Measurements from ENCODE around the gene UFL1. TPM values are rescaled to one million over a fixed set of nuclear protein-coding genes. Genes with fewer than 3 reads are reported as not detected.
"Not testable (repeated sequence)": the region's sequence is repeated elsewhere in the genome, so short reads cannot be mapped to it uniquely, and the experiment has no call there.

The UFL1 gene
- total RNA-seq (2014; rRNA removed; shearing (Covaris generic)) = 8.8 and 13.9 TPM in 2 replicates

GRCh38 chr6:96521644-96522464, at the start of gene UFL1:
Gene UFL1 (plus strand): TSS chr6:96521806. CDS start chr6:96521874, 68 bp downstream.
- in situ Hi-C loops (cut with HindIII; ENCODE audit: low sequenced_read_pairs) = no loop called here
- DNase-seq (ENCODE audit: low spot score) = peak; percentile 93

- DNase-seq (ENCODE audit: low spot score); in situ Hi-C loops (cut with HindIII; ENCODE audit: low sequenced_read_pairs): not testable (repeated sequence)
These were observed 49.3 kb upstream of the UFL1 start for GRCh38 chr6:96472291-96472690.

GRCh38 chr6:96478695-96479094, 42.9 kb upstream of the UFL1 start:
- DNase-seq (ENCODE audit: low spot score) = no peak
- in situ Hi-C loops (cut with HindIII; ENCODE audit: low sequenced_read_pairs) = no loop called here

- no peak for DNase-seq (ENCODE audit: low spot score)
- in situ Hi-C loops (cut with HindIII; ENCODE audit: low sequenced_read_pairs) = no loop called here
These were observed 29.7 kb upstream of the UFL1 start for GRCh38 chr6:96491926-96492325.

GRCh38 chr6:96499781-96500180, 21.8 kb upstream of the UFL1 start:
- no peak for DNase-seq (ENCODE audit: low spot score)
- in situ Hi-C loops (cut with HindIII; ENCODE audit: low sequenced_read_pairs) = no loop called here

- DNase-seq (ENCODE audit: low spot score) = no peak
- in situ Hi-C loops (cut with HindIII; ENCODE audit: low sequenced_read_pairs) = no loop called here
These were observed 18.7 kb upstream of the UFL1 start for GRCh38 chr6:96502915-96503314.

GRCh38 chr6:96505363-96505762, 16.2 kb upstream of the UFL1 start:
- in situ Hi-C loops (cut with HindIII; ENCODE audit: low sequenced_read_pairs) = no loop called here
- no peak for DNase-seq (ENCODE audit: low spot score)

GRCh38 chr6:96509281-96509680, 12.3 kb upstream of the UFL1 start:
- DNase-seq (ENCODE audit: low spot score) = no peak
- in situ Hi-C loops (cut with HindIII; ENCODE audit: low sequenced_read_pairs) = no loop called here

- in situ Hi-C loops (cut with HindIII; ENCODE audit: low sequenced_read_pairs) = no loop called here
- DNase-seq (ENCODE audit: low spot score) = no peak
These were observed 1.2 kb upstream of the UFL1 start for GRCh38 chr6:96520171-96521115.

- in situ Hi-C loops (cut with HindIII; ENCODE audit: low sequenced_read_pairs) = no loop called here
- no peak for DNase-seq (ENCODE audit: low spot score)
These were observed 331 bp upstream of the UFL1 start for GRCh38 chr6:96521306-96521643.

- in situ Hi-C loops (cut with HindIII; ENCODE audit: low sequenced_read_pairs) = no loop called here
- peak; percentile 49 for DNase-seq (ENCODE audit: low spot score)
These were observed 931 bp downstream of the UFL1 start for GRCh38 chr6:96522465-96523009.

- in situ Hi-C loops (cut with HindIII; ENCODE audit: low sequenced_read_pairs) = no loop called here
- no peak for DNase-seq (ENCODE audit: low spot score)
These were observed 6.6 kb downstream of the UFL1 start for GRCh38 chr6:96528193-96528592.

- in situ Hi-C loops (cut with HindIII; ENCODE audit: low sequenced_read_pairs) = no loop called here
- DNase-seq (ENCODE audit: low spot score) = no peak
These were observed 10.8 kb downstream of the UFL1 start for GRCh38 chr6:96532399-96532798.

GRCh38 chr6:96537726-96538125, 16.1 kb downstream of the UFL1 start:
- no peak for DNase-seq (ENCODE audit: low spot score)
- in situ Hi-C loops (cut with HindIII; ENCODE audit: low sequenced_read_pairs) = no loop called here

GRCh38 chr6:96542702-96543101, 21.1 kb downstream of the UFL1 start:
- in situ Hi-C loops (cut with HindIII; ENCODE audit: low sequenced_read_pairs) = no loop called here
- peak; percentile 8 for DNase-seq (ENCODE audit: low spot score)

- no peak for DNase-seq (ENCODE audit: low spot score)
- in situ Hi-C loops (cut with HindIII; ENCODE audit: low sequenced_read_pairs) = no loop called here
These were observed 24.3 kb downstream of the UFL1 start for GRCh38 chr6:96545882-96546281.

- no peak for DNase-seq (ENCODE audit: low spot score)
- in situ Hi-C loops (cut with HindIII; ENCODE audit: low sequenced_read_pairs) = no loop called here
These were observed 26.0 kb downstream of the UFL1 start for GRCh38 chr6:96547654-96548053.

GRCh38 chr6:96554558-96554957, 33.0 kb downstream of the UFL1 start:
- in situ Hi-C loops (cut with HindIII; ENCODE audit: low sequenced_read_pairs) = no loop called here
- DNase-seq (ENCODE audit: low spot score) = no peak

GRCh38 chr6:96559740-96560139, 38.1 kb downstream of the UFL1 start:
- in situ Hi-C loops (cut with HindIII; ENCODE audit: low sequenced_read_pairs); DNase-seq (ENCODE audit: low spot score): not testable (repeated sequence)

GRCh38 chr6:96562886-96563285, 41.3 kb downstream of the UFL1 start, which contains the start of gene FHL5:
Gene FHL5 (plus strand): TSS chr6:96563128. CDS start chr6:96603614, 40,486 bp downstream.
- DNase-seq (ENCODE audit: low spot score) = no peak
- in situ Hi-C loops (cut with HindIII; ENCODE audit: low sequenced_read_pairs) = no loop called here

Data from G401 (cell line).